IMR-90 (cell line): ENCODE data around the gene PRAMEF12. TPM values are rescaled to one million over a fixed set of nuclear protein-coding genes. Genes with fewer than 3 reads are reported as not detected.

Experiments
- ATAC-seq: fragments of 200-7000 bp; cut with Tn5 transposase; 2 replicates; pipeline ENCODE4 v1.9.1; 2020; ENCODE audit warnings: low read depth, mild to moderate bottlenecking, moderate library complexity
- BruUV-seq: library from RNA; stranded (reverse); fragments of 400-500 nt; replicated peaks from 2 replicates; lab custom pipeline; 2021; lab: Mats Ljungman, UMichigan
- CTCF ChIA-PET: fragments of 300-600 bp; formaldehyde crosslinking; extraction: SDS; loops from one replicate; lab custom pipeline; 2021; ENCODE audit warnings: antibody characterized with exemption; lab: Yijun Ruan, JAX
- POLR2A ChIA-PET: fragments of 300-600 bp; sonication (Branson Sonifier 250); formaldehyde crosslinking; loops from one replicate; lab custom pipeline; 2022; ENCODE audit warnings: antibody characterized with exemption; ENCODE audit not compliant: unreplicated experiment; lab: Charles Lee
- DNase-seq: peaks from one replicate; pipeline ENCODE4 v3.0.0; 2013
- H2AFZ ChIP-seq: replicated peaks from 2 replicates; pipeline ENCODE3; 2013; ENCODE audit warnings: low read length, mild to moderate bottlenecking; ENCODE audit not compliant: poor library complexity
- H2AK5ac ChIP-seq: 2 replicates; pipeline ENCODE4 v1.6.1; 2013; ENCODE audit warnings: low read depth, low read length, inconsistent platforms
- H2AK9ac ChIP-seq: replicated peaks from 2 replicates; pipeline ENCODE3; 2013; ENCODE audit warnings: mild to moderate bottlenecking, low read depth, low read length, moderate library complexity; ENCODE audit not compliant: poor library complexity
- H2BK120ac ChIP-seq: 2 replicates; pipeline ENCODE4 v1.6.1; 2013; ENCODE audit warnings: low read depth, low read length, inconsistent platforms
- H2BK15ac ChIP-seq: 3 replicates; pipeline ENCODE4 v1.6.1; 2013; ENCODE audit warnings: low read depth, low read length, inconsistent platforms
- H2BK20ac ChIP-seq: 2 replicates; pipeline ENCODE4 v1.6.1; 2013; ENCODE audit warnings: low read depth, mild to moderate bottlenecking, inconsistent platforms, low read length, moderate library complexity
- H2BK5ac ChIP-seq: 2 replicates; pipeline ENCODE4 v1.6.1; 2013; ENCODE audit warnings: mild to moderate bottlenecking, low read depth, low read length, inconsistent platforms; ENCODE audit not compliant: poor library complexity, severe bottlenecking
- H3K14ac ChIP-seq: replicated peaks from 2 replicates; pipeline ENCODE4 v1.6.1; 2013; ENCODE audit warnings: low read depth, low read length, inconsistent platforms
- H3K18ac ChIP-seq: 2 replicates; pipeline ENCODE4 v1.6.1; 2013; ENCODE audit warnings: low read depth, low read length, control low read depth
- H3K23ac ChIP-seq: 2 replicates; pipeline ENCODE4 v1.6.1; 2013; ENCODE audit warnings: low read depth, low read length, inconsistent platforms
- H3K27ac ChIP-seq: 2 replicates; pipeline ENCODE4 v1.5.1; 2013; ENCODE audit warnings: mild to moderate bottlenecking, control low read depth, low read length; ENCODE audit not compliant: insufficient read depth
- H3K27me3 ChIP-seq: 2 replicates; pipeline ENCODE4 v1.6.1; 2013; ENCODE audit warnings: low read length; ENCODE audit not compliant: control insufficient read depth, insufficient read depth
- H3K36me3 ChIP-seq: 2 replicates; pipeline ENCODE4 v1.6.1; 2013; ENCODE audit warnings: low read length, mixed read lengths; ENCODE audit not compliant: control insufficient read depth, insufficient read depth
- H3K4ac ChIP-seq: 2 replicates; pipeline ENCODE4 v1.6.1; 2013; ENCODE audit warnings: low read depth, low read length, inconsistent platforms
- H3K4me1 ChIP-seq: 2 replicates; pipeline ENCODE4 v1.6.1; 2013; ENCODE audit warnings: low read length, mixed read lengths; ENCODE audit not compliant: control insufficient read depth, insufficient read depth
- H3K4me2 ChIP-seq: 2 replicates; pipeline ENCODE4 v1.6.1; 2013; ENCODE audit warnings: low read depth, mild to moderate bottlenecking, control low read depth, low read length, moderate library complexity
- H3K4me3 ChIP-seq: 2 replicates; pipeline ENCODE4 v1.5.1; 2013; ENCODE audit warnings: low read depth, mild to moderate bottlenecking, control low read depth, low read length, moderate library complexity; ENCODE audit not compliant: insufficient read depth
- H3K56ac ChIP-seq: 2 replicates; pipeline ENCODE4 v1.6.1; 2013; ENCODE audit warnings: low read length, inconsistent platforms; ENCODE audit not compliant: insufficient read depth; ENCODE audit errors: extremely low read depth
- H3K79me1 ChIP-seq, 2 experiments: 2 replicates each; pipeline ENCODE4 v1.6.1; 2013; ENCODE audit warnings: low read length in 2 of 2, inconsistent platforms in 1 of 2, low read depth in 1 of 2
- H3K9ac ChIP-seq: 2 replicates; pipeline ENCODE4 v1.6.1; 2013; ENCODE audit warnings: low read depth, low read length, control low read depth
- H3K9me1 ChIP-seq: 2 replicates; pipeline ENCODE4 v1.6.1; 2013; ENCODE audit warnings: low read length, inconsistent platforms; ENCODE audit not compliant: insufficient read depth
- H3K9me3 ChIP-seq: 2 replicates; pipeline ENCODE4 v1.6.1; 2013; ENCODE audit warnings: low read length; ENCODE audit not compliant: control insufficient read depth, insufficient read depth
- H4K20me1 ChIP-seq: 2 replicates; pipeline ENCODE4 v1.6.1; 2013; ENCODE audit warnings: low read length, inconsistent platforms; ENCODE audit not compliant: insufficient read depth
- H4K5ac ChIP-seq: 2 replicates; pipeline ENCODE4 v1.6.1; 2013; ENCODE audit warnings: mild to moderate bottlenecking, low read depth, low read length, control low read depth
- H4K8ac ChIP-seq, 2 experiments: 2 replicates each; pipeline ENCODE4 v1.6.1; 2013; ENCODE audit warnings: low read depth in 2 of 2, low read length in 2 of 2, control low read depth in 1 of 2, inconsistent platforms in 1 of 2
- H4K91ac ChIP-seq: 2 replicates; pipeline ENCODE4 v1.6.1; 2013; ENCODE audit warnings: low read depth, low read length, inconsistent platforms; ENCODE audit not compliant: insufficient read depth
- BHLHE40 ChIP-seq: fragments of 150-350 bp; IDR thresholded peaks from 2 replicates; pipeline ENCODE4 v1.6.1; 2016; ENCODE audit warnings: mild to moderate bottlenecking, low read depth, low read length
- CEBPB ChIP-seq: IDR thresholded peaks from 2 replicates; pipeline ENCODE4 v1.6.1; 2012; ENCODE audit warnings: low read depth, low read length, improper control_type of control experiment
- CHD1 ChIP-seq: IDR thresholded peaks from 2 replicates; pipeline ENCODE4 v1.6.1; 2012; ENCODE audit warnings: low read depth, low read length, improper control_type of control experiment
- CTCF ChIP-seq: conservative IDR thresholded peaks from 2 replicates; pipeline ENCODE4 v1.5.1; 2012; ENCODE audit warnings: mild to moderate bottlenecking, low read depth, low read length, improper control_type of control experiment
- ELK1 ChIP-seq: fragments of 150-350 bp; IDR thresholded peaks from 2 replicates; pipeline ENCODE4 v1.6.1; 2016; ENCODE audit warnings: low read depth, mild to moderate bottlenecking, low read length, moderate library complexity, borderline replicate concordance
- FOS ChIP-seq: fragments of 150-350 bp; IDR thresholded peaks from 2 replicates; pipeline ENCODE4 v1.6.1; 2016; ENCODE audit warnings: low read depth, low read length
- MAFK ChIP-seq: IDR thresholded peaks from 2 replicates; pipeline ENCODE4 v1.6.1; 2012; ENCODE audit warnings: low read depth, low read length, improper control_type of control experiment
- MAZ ChIP-seq: IDR thresholded peaks from 2 replicates; pipeline ENCODE4 v1.6.1; 2012; ENCODE audit warnings: low read depth, mild to moderate bottlenecking, low read length, improper control_type of control experiment, moderate library complexity, borderline replicate concordance
- MXI1 ChIP-seq: IDR thresholded peaks from 2 replicates; pipeline ENCODE4 v1.6.1; 2012; ENCODE audit warnings: low read depth, mild to moderate bottlenecking, low read length, moderate library complexity, borderline replicate concordance
- NFE2L2 ChIP-seq: fragments of 150-350 bp; IDR thresholded peaks from 2 replicates; pipeline ENCODE4 v1.6.1; 2016; ENCODE audit warnings: low read depth, mild to moderate bottlenecking, low read length
- POLR2A ChIP-seq: IDR thresholded peaks from 2 replicates; pipeline ENCODE4 v1.6.1; 2012; ENCODE audit warnings: mild to moderate bottlenecking, low read depth, low read length
- RAD21 ChIP-seq: IDR thresholded peaks from 2 replicates; pipeline ENCODE4 v1.6.1; 2012; ENCODE audit warnings: low read length, improper control_type of control experiment
- RCOR1 ChIP-seq: IDR thresholded peaks from 2 replicates; pipeline ENCODE4 v1.6.1; 2012; ENCODE audit warnings: mild to moderate bottlenecking, low read length, improper control_type of control experiment; ENCODE audit not compliant: insufficient replicate concordance
- RFX5 ChIP-seq: IDR thresholded peaks from 2 replicates; pipeline ENCODE4 v1.8.0; 2012; ENCODE audit warnings: low read depth, mild to moderate bottlenecking, low read length, moderate library complexity
- SMC3 ChIP-seq: fragments of 150-350 bp; IDR thresholded peaks from 2 replicates; pipeline ENCODE4 v1.6.1; 2016; ENCODE audit warnings: low read depth, mild to moderate bottlenecking, antibody characterized with exemption, low read length, moderate library complexity
- WGBS, 2 experiments: methylation state at CpG; one replicate each; pipeline versions ENCODE4 v1.1.5 to v1.1.7; 2013; ENCODE audit warnings: missing lambda C conversion rate in 2 of 2; ENCODE audit not compliant: insufficient read length in 1 of 2; ENCODE audit errors: extremely low coverage in 2 of 2; 5-methylcytosine and 5-hydroxymethylcytosine counted together
- dilution Hi-C: fragments of 300-500 bp; cut with HindIII; formaldehyde crosslinking; loops from one replicate; pipeline ENCODE4 v1.14.3; 2018; ENCODE audit warnings: low sequenced_read_pairs; ENCODE audit not compliant: unreplicated experiment
- in situ Hi-C: fragments of 300-500 bp; cut with MboI; formaldehyde crosslinking; loops from 3 replicates; pipeline ENCODE4 v1.14.3; 2019; ENCODE audit warnings: low sequenced_read_pairs, inconsistent platforms, mixed read lengths
- intact Hi-C: fragments of 100-400 bp; cut with micrococcal nuclease; formaldehyde crosslinking; loops from 2 replicates; pipeline ENCODE4 v1.10.0; 2022
- polyA plus RNA-seq, 3 experiments: library from polyadenylated mRNA; depleted of rRNA; stranded (reverse); fragments of >200 nt; gene quantifications; 2 replicates each; pipeline ENCODE4 v1.2.3, GENCODE V29; 2012; ENCODE audit warnings: low replicate concordance in 1 of 3
- total RNA-seq: library from RNA; depleted of rRNA; stranded (reverse); fragments of >200 nt; gene quantifications from 2 replicates; pipeline ENCODE4 v1.2.3, GENCODE V29; 2012
- TF ChIP-seq, protein P1 (sequence below): fragments of 150-350 bp; IDR thresholded peaks from 2 replicates; pipeline ENCODE4 v1.6.1; 2017; ENCODE audit warnings: mild to moderate bottlenecking, antibody characterized with exemption, low read length, low read depth

The PRAMEF12 gene
- total and polyA plus RNA-seq, 2 of the 4 experiments (the other 2 are of a cell fraction): not detected

DNA sequence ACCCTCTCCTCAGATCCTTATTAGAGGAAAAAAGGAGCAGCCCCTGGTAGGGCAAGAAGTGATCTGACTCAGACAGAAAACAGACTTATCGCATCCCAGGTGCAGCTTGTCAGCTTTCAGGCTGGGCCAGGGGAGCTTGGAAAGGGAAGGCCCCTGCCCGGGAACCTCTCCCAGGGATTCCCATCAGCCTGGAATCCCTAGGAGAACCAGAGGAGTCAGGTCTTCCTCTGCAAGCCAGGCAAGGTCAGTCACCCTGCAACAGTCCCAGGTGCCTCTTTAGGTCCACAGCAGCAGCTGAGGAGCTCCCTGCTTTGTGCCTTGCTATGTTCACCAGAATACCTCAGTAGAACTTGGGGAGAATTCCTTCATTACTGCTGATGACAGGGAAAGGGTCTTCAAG lies 2.9 kb upstream of the PRAMEF12 start:
- Histone ChIP-seq H3K4me1 (no peaks in the 10 kb centered on the region), H2AK5ac (no peak overlapping the region), H2BK5ac (no peak overlapping the region), H3K9ac (no peak overlapping the region), H3K4me3 (no peak overlapping the region), H3K4ac (no peak overlapping the region), H4K5ac (no peak overlapping the region), H3K9me1 (no peaks in the 10 kb centered on the region), H3K18ac (no peak overlapping the region), H4K20me1 (no peaks in the 10 kb centered on the region), H3K27ac (no peak overlapping the region), H3K27me3 (no peaks in the 10 kb centered on the region), H3K23ac (no peak overlapping the region), H2AFZ (no peak overlapping the region), H2AK9ac (no peak overlapping the region), H3K9me3 (peaks cover 31% of the 10 kb centered on the region), H2BK15ac (no peak overlapping the region), H4K91ac (no peak overlapping the region), H3K56ac (no peak overlapping the region), H4K8ac (no peak overlapping the region), H3K36me3 (no peaks in the 10 kb centered on the region), H3K4me2 (no peak overlapping the region), H3K14ac (no peak overlapping the region), H3K79me1 (no peaks in the 10 kb centered on the region), H2BK120ac (no peak overlapping the region), H2BK20ac (no peak overlapping the region)
- in situ Hi-C loops: no loop called here
- BruUV-seq: no TSS peak
- ChIA-PET CTCF (no interaction called here), POLR2A (no interaction called here)
- ATAC-seq (no peak), DNase-seq (no peak)
- 71% methylated on average over 1 of the region's 2 CpGs; no CpG with 5 or more reads in 1 of the 2 experiments for WGBS, 2 experiments
- intact Hi-C loops: no loop called here
- TF ChIP-seq NFE2L2 (no peak), CHD1 (no peak), RAD21 (no peak), SMC3 (no peak), ELK1 (no peak), POLR2A (no peak), MAFK (no peak), RCOR1 (no peak), BHLHE40 (no peak), FOS (no peak), CTCF (no peak), RFX5 (no peak), CEBPB (no peak), MAZ (no peak), MXI1 (no peak)
- TF ChIP-seq, protein P1, sequence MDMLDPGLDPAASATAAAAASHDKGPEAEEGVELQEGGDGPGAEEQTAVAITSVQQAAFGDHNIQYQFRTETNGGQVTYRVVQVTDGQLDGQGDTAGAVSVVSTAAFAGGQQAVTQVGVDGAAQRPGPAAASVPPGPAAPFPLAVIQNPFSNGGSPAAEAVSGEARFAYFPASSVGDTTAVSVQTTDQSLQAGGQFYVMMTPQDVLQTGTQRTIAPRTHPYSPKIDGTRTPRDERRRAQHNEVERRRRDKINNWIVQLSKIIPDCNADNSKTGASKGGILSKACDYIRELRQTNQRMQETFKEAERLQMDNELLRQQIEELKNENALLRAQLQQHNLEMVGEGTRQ: no peak
- dilution Hi-C loops: no loop called here
